ENCODE data around the gene DSCAM.

DSCAM gene

DNA sequence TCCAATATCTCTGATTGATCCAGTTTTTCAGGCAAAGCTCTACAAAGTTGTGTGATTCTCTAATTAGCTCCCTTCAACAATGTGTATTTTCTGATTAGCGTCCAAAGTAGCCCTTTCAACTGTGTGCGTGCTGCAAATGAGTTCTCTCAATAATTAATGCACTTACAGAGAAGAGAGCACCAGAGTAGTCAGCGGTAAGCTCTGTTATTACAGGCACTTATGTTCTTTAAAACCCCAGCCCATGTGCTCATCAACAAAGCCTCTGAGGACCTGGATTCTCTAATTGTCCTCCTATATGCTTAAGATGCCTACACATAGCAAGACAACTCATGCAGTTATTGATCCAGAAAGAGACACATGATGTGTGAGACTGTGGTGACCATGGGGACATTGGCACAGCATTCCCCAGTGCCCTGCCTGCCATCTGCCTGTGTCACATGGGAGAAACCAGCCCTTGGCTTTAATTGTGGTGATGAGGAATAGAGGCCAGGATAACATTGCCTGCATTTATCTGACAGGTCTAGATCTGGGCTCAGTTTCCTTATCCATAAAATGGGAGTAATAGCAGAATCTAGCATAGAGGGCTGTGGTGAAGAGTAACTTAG, 828.0 kb downstream of the DSCAM start:
- DNase-seq = no peak

DNA sequence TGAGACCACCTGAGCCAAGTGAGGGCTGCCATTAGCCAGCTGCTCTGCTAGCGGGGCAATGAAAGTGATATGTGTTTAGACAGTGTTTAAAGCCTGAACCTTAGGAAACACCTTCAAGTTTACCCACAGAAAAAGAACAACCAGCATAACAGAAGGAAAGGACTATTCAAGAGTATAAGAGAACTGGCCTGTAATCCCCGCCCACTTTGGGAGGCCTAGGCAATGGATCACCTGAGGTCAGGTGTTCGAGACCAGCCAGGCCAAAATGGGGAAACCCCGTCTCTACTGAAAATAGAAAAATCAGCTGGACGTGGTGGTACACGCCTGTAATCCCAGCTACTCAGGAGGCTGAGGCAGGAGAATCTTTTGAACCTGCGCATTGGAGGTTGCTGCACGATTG, 830.3 kb downstream of the DSCAM start:
- DNase-seq = no peak

DNA sequence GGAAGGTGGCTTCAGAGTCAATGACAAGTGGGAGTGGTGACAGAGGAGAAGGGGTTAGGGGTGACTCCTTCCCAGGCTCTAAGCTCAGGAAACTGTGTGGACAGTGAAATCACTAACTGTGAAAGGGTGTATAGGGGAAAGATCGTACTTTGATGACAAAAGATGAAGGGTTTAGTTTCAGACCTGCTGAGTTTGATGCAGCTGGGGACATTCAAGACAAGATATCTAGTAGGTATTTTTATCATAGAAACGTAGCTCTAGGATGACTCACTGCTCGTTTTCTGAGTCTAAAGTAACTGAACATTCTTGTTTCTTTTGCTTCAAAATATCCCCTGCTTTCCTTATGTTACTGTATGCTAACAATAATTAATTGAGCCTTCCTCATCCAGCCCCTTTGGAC, 830.7 kb downstream of the DSCAM start:
- DNase-seq = no peak

DNA sequence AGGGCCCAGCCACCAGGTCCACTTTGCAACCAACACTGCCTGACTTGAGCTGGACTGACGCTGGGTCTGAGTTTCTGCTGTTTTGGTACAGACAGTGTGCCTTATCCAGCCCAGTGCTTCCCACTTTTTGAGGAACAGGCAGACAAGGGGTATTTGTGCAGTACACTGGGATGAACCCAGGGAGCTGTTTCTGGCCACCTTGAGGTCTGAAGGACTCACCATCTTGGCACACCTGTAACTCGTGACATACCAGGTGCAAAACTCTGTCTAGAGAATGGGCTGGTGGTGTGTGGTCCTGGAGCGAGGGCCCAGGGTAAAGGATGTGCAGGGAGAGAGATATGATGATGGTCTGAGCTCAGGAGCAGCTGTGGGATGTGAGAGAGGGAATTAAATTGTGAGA, 831.1 kb downstream of the DSCAM start:
- DNase-seq = no peak

- DNase-seq = no peak
These were observed 832.6 kb downstream of the DSCAM start for GRCh38 chr21:40014394-40014793.

DNA sequence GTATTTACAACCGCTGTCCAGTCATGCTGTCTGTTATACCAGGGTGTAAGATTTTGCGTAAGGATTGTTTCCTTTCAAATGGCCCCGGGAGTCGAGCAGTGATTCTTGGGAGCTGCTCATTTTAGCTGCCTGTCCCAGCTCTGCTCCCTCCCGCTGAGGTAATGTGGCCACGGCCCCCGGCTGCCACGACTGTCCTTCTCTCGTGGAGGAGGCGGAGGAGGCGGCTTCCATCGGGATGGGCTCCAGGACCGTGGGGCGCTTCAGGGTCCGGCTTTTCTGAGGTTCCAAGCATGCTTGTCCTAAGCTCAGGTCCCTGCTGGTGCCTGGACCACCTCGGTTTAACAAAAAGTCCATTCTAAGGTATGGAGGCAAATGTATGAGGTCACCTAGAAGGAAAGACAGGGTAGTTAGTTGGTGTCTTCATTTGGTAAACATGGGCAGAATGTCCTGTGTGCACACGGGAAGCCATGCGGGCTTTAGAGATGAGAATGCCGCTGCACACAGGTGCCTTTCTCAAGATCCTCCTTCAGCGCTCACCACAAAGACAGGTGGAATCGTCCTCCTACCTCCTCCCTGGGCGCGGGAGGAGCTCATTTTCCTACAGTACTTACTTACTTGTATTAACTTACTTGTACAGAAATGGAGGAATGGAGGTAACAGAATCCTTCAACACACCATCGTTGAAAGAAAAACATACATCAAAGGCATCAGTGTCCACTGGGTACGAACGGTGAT, 833.8 kb downstream of the DSCAM start:
- DNase-seq = no peak

- no peak for DNase-seq
These were observed 835.6 kb downstream of the DSCAM start for GRCh38 chr21:40011371-40011770.

DNA sequence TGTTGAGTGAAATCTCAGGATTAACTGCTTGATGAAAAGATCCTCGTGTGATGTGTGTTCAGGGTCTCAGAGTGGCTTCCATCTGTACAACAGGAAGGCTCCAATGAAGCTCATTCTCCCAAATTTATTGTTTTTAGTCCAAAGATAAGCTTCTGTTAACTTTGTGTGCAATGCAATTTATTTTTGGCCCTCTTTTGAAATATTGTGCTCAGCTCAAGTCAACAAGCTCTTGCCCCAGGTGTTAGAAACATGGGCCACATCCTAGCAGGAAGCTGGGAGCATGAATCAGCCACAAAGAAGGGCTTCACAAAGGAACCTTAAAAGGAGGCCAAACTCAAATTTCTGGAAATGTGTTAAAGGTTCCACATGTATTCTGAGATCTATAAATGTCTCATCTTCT, 844.0 kb downstream of the DSCAM start:
- DNase-seq = no peak

DNA sequence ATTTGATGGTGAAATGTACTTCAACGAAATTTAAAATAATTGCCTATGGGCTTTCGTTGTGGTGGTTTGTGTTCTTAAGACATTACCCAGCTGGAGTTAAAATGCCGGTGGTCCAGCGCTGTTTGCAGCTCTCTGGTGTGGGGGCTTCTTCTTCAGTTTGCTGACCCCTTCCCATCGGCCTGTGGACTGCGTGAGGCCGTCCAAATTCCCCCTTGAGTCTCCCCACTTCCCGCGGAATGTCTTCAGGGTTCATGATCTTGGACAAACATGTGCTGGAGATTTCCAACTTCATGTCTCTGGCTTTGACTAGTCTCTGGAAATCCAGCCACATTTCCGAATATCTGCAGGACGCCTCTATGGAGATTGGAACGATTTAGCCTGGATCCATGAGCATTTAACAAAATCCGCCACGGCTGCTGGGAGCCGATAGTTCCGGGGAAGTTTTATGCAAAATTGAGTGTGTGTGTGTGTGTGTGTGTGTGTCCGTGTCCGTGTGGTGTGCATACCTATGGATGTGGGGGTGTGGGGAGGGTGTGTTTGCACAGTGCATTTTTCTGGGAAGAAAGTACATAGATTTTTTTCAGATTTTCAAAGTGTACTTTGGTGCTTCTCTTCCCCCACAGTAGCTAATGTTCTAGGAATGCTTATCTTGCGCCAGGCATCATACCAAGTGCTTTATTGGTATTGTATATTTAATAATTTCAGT, 862.5 kb downstream of the DSCAM start:
- no peak for DNase-seq

- DNase-seq = no peak
These were observed 866.6 kb downstream of the DSCAM start for GRCh38 chr21:39980241-39980820.

GRCh38 chr21:39979321-39979720, 867.6 kb downstream of the DSCAM start:
- no peak for DNase-seq

- DNase-seq = no peak
These were observed 870.2 kb downstream of the DSCAM start for GRCh38 chr21:39976800-39977199.

- DNase-seq = no peak
These were observed 873.8 kb downstream of the DSCAM start for GRCh38 chr21:39972976-39973770.

DNA sequence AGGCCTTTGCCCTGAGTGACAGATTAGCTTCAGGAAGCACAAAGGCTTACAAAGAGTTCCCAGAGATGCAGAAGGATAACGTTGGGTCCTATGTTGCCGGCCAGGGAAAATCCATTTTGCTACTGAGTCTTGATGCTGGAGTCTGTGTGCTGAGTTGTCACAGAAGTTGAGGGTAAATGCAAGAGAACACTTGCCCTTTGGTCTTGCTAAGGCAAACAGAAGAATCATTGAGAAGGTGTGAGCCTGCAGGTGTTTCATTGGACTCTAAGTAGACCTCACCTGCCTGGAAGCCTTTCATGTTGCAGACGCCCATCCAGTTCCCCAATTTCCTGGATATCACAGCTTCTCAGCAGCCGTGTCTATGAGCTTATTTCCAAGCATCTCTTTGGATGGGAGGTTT, 874.5 kb downstream of the DSCAM start:
- no peak for DNase-seq

DNA sequence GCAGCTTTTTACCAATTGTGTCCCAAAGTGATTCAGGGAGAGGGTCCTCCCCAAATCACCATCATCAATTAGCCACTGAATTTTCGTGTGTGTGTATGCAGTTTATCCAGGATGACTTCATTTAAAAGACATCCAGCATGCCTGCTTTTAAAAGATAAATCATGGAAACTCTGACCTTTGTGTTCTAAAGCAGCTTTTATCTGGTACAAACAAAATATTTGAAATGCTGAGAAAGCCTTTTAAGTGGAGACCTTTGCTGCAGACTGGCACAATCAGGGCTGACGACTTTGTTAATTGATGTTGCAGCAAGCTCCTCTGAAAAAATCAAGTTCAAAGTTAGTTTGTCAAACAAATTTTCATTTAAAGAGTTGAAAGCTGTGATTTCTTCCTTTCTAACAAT, 875.0 kb downstream of the DSCAM start:
- no peak for DNase-seq

DNA sequence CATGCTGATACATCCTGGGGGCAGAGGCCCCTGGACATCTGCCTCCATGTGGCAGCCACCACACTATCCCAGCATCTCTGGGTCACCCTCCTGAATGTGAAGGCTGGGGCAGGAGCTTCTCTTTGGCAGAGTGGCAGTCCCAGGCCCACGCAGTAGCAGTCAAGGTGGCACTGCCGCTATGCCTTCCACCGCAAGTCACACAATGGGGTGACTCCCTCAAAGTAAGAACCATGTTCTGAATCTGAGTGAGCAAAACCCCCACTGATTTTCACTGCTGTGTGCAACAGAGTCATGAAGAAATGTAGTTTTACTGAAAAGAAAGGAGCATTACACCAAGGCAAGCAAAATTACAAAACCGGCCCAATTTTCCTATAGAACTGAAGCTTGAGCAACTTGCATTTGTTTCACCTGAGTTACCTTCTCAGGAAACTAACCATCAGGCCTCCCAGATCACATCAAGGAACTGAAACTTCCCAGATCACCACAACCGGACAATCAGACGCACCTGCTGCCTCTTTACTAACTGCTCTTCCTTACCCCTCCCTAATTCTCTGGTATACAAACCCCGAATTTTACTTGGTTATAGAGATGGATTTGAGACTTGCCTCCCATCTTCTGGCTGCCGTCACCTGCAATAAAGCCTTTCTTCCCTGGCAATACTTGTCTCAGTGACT, 877.1 kb downstream of the DSCAM start:
- DNase-seq = no peak

DNA sequence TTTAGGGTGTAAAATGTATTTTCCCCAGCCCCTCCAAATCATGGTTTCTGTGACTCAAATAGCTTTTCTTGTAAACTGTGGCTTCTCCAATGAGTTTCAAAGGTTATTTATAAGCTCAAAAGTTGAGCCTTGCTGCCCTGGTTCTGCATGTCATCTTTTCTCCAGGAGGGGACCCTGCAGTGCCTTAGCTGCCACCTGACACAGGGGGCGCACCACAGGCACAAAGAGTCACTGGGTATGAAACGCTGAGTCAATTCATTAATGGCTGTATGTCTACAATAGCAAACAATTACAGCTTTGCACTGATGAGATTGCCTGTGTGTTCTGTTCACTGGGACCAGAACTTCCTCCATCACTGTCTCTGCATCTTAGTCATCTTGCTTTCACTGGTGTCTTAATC, 878.9 kb downstream of the DSCAM start:
- DNase-seq = no peak

- no peak for DNase-seq
These were observed 880.2 kb downstream of the DSCAM start for GRCh38 chr21:39966786-39967185.

- no peak for DNase-seq
These were observed 881.9 kb downstream of the DSCAM start for GRCh38 chr21:39965026-39965425.

DNA sequence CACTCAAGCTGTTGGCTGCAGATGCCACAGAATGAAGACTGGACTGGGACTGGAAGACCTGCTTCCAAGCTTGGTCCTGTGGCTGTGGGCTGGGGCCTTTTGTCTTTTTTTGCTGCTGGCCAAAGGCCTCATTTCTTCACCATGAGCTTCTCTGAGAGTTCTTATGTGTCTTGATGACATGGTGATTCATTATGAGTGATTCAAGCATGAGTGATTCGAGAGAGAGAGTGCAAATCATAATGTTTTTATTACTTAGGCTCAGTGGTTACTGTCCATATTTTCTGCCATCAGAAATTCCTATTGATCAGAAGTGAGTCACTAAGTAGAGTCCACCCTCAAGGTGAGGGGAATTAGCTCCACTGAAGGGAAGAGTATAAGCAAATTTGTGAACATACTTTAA, 885.7 kb downstream of the DSCAM start:
- DNase-seq = no peak
